GM19099 (cell line): ENCODE measurements around the gene MARCHF10.

Experiments used
- POLR2A ChIP-seq: IDR thresholded peaks from 3 replicates; pipeline ENCODE4 v1.6.1; 2011; ENCODE audit warnings: low read depth; ENCODE audit not compliant: insufficient read length; ENCODE audit errors: extremely low read depth

Gene MARCHF10

DNA sequence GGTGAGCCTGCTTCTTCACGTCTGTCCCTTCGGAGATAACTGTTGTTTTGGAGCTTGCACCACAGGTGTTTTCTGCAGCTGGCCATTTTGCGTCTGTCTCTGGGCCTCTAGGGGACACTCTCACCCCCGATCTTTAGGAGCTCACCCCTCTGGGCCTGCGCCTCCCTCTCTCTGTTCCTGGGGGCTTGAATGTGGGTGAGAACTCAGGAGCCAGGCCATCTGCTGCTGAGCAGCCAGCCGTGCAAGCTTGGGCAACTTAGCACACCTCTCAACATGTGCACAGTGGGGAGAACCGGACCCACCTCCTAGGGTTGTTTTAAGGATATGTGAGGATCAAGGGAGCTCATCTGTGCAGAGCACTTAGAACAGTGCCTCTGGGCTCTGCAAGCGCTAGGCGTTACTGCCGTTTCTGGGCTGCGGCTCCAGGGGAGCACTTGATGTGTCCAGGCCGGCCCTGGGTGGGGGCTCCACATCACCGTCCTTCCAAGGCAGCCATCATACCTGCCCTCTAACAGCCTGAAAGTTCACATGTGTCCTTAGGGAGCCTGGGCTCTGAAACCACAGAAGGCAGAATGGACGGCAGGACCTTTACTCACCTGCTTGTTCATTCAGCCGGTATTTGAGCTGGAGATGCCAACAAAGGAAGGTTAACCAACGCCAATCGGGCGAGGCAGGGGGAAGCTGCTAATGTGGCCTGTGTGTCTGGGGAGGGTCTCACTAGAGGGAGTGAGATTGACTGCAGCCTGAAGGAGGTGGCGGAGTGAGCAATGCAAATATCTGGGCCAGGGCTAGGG, 114.3 kb downstream of the MARCHF10 start:
- no peak for TF ChIP-seq POLR2A

DNA sequence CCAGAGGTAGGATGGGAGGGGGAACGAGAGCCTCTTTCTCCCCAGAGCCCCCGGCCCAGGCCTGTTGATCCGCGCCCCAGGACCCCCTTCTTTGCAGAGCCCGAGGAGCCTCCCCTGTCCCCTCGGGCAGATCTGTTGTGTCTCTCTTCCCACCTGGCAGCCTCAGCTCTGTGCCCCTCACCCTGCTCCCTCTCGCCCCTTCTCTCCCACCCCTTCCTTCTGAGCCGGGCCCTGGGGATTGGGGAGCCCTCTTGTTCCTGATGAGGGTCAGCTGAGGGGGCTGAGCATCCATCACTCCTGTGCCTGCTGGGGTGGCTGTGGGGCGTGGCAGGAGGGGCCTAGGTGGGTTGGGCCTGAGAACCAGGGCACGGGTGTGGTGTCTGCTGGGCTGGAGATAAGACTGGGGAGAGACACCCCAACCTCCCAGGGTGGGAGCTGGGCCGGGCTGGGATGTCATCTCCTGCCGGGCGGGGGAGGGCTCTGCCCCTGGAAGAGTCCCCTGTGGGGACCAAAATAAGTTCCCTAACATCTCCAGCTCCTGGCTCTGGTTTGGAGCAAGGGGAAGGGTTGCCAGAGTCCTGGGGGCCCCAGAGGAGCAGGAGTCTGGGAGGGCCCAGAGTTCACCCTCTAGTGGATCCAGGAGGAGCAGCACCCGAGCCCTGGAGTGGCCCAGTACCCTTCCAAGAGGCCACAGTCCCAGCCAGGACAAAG, 115.2 kb downstream of the MARCHF10 start:
- TF ChIP-seq POLR2A: no peak

DNA sequence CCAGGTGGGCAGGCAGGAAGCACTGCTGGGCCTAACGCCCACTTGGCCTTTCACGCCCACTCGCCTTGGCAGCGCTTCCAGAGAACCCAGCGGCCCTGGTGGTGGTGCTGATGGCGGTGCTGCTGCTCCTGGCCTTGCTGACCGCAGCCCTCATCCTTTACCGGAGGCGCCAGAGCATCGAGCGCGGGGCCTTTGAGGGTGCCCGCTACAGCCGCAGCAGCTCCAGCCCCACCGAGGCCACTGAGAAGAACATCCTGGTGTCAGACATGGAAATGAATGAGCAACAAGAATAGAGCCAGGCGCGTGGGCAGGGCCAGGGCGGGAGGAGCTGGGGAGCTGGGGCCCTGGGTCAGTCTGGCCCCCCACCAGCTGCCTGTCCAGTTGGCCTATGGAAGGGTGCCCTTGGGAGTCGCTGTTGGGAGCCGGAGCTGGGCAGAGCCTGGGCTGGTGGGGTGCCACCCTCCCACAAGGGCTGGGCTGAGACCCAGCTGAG, 115.9 kb downstream of the MARCHF10 start:
- no peak for TF ChIP-seq POLR2A

DNA sequence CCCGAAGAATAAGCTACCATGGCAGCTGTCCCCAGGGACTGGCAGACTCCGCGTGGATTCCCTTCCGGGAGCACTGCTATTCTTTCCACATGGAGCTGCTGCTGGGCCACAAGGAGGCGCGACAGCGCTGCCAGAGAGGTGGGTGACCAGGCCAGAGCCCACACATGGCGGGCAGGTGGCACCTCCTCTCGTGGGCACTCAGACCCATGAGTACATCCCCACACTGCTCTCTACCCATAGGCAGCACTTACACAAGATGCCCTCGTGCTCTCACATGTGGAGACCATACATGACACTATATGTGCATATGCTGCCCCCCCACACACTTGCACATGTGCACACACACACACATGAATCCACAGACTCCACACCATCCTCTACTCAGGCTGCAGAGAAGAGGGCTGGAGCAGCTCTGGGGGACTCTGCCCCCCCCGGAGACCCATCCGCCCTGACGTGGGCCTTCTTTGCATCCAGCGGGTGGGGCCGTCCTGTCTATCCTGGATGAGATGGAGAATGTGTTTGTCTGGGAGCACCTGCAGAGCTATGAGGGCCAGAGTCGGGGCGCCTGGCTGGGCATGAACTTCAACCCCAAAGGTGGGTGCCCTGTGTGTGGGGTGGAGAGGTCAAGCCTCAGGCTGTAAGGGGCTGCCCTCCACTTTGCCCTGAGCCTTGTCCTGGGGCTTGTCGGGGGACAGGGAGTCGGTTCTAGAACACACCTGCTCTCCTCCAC, 117.8 kb downstream of the MARCHF10 start:
- TF ChIP-seq POLR2A: no peak

DNA sequence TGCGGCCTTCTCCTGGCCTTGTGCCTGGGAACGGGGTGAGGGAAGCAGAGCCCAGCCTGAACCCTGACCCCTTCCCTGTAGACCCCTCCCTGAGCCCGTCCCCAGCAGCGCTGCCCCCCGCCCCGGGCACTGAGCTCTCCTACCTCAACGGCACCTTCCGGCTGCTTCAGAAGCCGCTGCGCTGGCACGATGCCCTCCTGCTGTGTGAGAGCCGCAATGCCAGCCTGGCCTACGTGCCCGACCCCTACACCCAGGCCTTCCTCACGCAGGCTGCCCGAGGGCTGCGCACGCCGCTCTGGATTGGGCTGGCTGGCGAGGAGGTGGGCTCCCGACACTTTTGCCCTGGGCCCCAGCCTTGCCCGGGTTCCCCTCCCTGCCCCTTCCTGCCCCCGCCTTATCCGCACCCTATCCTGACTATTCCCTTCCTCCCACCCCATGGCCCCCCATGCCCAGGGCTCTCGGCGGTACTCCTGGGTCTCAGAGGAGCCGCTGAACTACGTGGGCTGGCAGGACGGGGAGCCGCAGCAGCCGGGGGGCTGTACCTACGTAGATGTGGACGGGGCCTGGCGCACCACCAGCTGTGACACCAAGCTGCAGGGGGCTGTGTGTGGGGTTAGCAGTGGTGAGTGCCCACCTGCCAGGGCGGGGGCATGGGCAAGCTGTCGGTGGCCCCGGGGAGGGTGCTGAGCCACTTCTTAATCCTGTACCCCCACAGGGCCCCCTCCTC, 118.5 kb downstream of the MARCHF10 start:
- no peak for TF ChIP-seq POLR2A

DNA sequence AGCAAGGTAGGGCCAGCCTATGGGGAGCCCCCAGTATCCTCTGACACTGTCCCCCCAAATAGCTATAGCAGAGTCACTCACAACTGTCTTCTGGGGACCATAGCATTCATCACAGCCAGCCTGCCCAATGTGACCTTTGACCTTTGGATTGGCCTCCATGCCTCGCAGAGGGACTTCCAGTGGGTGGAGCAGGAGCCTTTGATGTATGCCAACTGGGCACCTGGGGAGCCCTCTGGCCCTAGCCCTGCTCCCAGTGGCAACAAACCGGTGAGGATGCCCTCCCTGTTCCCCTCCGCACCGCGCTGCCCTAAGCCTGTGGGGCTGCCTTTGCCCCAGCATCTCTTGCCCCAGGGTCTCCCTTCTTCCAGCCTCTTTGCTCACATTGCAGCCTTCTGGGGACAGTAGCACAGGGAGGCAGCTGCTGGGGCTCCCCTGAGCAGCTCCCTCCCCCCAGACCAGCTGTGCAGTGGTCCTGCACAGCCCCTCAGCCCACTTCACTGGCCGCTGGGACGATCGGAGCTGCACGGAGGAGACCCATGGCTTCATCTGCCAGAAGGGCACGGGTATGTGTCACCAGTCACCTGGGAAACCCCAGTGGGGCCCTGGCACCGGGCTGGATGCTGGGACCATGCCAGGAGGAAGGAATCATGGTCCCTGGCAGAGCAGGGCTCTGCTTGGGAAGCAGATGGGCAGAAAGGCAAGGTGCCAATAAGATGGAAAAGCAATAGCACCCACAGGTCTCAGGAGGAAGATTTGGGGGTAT, 119.5 kb downstream of the MARCHF10 start:
- no peak for TF ChIP-seq POLR2A

DNA sequence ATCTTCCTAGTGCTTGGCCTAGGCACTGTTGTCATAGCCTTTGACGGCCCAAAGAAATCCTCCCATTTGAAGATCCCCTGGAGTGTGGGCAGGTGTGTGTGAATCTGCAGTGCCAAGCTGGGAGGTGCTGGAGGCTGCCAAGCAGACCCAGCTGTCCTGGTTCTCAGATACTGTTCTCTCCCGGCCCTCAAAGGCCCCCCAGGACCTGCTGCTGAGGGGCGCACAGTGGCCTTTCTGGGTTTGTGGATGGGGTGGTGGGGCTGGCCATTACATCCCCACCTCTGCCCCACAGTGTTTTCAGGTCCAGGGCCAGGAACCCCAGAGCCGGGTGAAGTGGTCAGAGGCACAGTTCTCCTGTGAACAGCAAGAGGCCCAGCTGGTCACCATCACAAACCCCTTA, 120.1 kb downstream of the MARCHF10 start:
- TF ChIP-seq POLR2A: no peak

DNA sequence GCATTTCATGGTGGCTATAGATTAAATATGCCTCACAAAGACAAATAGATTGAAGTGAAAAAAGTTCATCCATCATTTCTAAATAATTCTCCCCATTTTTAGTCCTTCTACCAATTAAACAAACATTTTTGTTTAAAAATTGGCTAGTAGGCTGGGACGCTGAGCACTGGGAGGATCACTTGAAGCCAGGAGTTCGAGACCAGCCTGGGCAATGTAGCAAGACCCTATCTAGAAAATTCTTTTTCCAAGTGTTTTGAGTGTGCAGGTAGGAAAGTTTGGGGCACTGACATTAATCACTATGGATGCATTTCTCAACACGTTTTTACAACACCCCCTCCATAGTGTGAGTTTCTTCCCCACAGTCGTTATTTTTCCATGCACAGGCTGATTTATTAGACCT, 123.9 kb downstream of the MARCHF10 start:
- no peak for TF ChIP-seq POLR2A

DNA sequence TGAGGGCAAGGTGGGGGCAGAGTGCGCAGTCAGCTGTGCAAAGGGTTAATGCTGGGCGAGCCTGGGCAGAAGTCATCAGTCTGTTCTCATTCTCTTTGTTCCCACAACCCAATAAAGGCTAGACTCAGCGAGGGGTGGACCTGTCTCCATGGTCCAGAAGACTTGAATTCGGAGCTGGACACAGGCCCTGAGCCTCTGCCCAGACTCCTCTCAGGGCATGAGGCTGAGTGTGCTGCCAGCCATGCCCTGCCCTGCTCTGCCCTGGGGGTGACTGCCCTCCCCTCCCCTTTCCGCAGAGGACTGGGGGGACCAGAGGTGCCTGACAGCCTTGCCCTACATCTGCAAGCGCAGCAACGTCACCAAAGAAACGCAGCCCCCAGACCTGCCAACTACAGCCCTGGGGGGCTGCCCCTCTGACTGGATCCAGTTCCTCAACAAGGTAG, 126.2 kb downstream of the MARCHF10 start:
- no peak for TF ChIP-seq POLR2A

DNA sequence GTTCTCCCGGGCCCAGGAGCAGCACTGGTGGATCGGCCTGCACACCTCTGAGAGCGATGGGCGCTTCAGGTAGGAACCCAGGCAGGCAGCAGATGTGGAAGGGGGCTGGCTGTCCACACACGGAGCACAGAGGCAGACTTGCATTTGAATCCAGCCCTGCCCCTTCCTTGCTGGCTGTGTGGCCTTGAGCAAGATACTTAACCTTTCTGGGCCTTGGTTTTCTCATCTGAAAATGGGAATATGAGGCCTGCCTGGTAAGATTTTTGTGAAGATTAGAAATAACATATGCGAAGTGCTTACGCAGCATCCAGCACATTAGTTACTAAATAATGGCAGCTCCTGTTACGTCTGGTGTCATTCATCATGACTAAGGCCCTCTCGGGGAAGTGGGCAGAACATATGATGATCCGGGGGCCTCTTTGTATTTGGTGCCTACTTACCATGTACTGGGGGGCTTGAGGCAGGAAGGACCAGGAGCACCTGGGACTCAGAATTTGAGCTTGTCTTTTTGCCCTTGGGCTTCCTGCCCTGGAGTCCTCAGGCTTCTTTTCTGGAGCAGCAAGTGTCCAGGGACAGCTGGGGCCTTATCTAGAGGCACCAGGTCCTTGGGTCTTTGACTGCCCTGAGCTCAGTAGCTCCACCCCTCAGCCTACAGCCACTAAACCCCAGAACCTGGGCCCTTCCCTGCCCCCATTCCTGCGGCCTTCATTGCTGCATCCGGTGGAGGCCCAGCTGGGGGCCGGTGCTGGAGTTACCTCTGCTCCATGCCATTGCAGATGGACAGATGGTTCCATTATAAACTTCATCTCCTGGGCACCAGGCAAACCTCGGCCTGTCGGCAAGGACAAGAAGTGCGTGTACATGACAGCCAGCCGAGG, 126.8 kb downstream of the MARCHF10 start:
- TF ChIP-seq POLR2A: no peak

DNA sequence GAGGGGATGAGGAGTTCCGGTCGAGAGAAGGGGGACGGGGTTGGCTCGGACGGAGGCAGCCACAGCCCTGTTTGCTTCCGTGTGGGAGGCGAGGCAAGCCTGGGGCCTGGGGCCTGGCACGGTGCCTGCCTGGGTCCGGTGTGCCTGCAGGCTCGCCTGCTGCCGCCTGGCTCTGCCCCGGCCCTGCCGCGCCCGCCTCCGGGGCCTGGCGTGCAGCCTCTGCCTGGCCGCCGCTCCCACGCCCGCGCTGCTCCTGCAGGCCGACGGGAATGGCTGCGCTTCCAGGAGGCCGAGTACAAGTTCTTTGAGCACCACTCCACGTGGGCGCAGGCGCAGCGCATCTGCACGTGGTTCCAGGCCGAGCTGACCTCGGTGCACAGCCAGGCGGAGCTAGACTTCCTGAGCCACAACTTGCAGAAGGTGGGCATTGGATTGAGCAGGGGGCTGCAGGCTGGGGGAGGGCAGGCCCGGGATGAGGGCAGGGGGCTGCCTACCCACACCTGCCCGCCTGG, 127.5 kb downstream of the MARCHF10 start:
- no peak for TF ChIP-seq POLR2A

DNA sequence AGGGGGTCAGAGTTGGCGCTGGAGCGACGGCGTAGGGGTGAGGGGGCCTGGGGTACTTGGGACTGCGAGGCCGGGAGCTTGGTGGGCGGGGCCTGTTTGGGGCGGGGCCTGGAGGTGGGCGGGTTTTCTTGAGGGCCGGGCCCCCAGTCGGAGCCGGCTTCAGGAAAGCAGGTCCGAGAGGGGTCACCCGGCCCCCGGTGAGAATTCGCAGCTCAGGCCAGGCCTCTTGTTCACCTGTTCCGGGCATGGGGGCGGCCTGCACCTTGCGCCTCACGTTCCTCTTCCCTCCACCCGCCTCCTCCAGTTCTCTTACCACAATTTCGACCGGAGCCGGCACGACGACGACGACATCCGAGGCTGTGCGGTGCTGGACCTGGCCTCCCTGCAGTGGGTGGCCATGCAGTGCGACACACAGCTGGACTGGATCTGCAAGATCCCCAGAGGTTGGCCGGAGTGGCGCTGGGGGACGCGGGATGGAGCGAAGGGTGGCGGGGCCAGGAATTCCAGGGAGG, 128.2 kb downstream of the MARCHF10 start:
- TF ChIP-seq POLR2A: no peak
